BLaER1 (cell line): ENCODE data around the gene THAP8.

Source experiments
- H3K27ac ChIP-seq: shearing (Covaris generic); formaldehyde crosslinking; 2 replicates; pipeline ENCODE4 v1.8.1; 2022
- H3K27me3 ChIP-seq: shearing (Covaris generic); formaldehyde crosslinking; 2 replicates; pipeline ENCODE4 v1.8.1; 2022
- H3K36me3 ChIP-seq: shearing (Covaris generic); formaldehyde crosslinking; 2 replicates; pipeline ENCODE4 v1.8.1; 2022
- H3K4me1 ChIP-seq: shearing (Covaris generic); formaldehyde crosslinking; 2 replicates; pipeline ENCODE4 v1.8.1; 2022
- H3K4me2 ChIP-seq: shearing (Covaris generic); formaldehyde crosslinking; 2 replicates; pipeline ENCODE4 v1.8.1; 2022
- H3K4me3 ChIP-seq: shearing (Covaris generic); formaldehyde crosslinking; 2 replicates; pipeline ENCODE4 v1.8.1; 2022
- H3K9ac ChIP-seq: shearing (Covaris generic); formaldehyde crosslinking; 2 replicates; pipeline ENCODE4 v1.8.1; 2022
- H3K9me3 ChIP-seq: shearing (Covaris generic); formaldehyde crosslinking; 2 replicates; pipeline ENCODE4 v1.8.1; 2022
- H4K20me1 ChIP-seq: shearing (Covaris generic); formaldehyde crosslinking; 2 replicates; pipeline ENCODE4 v1.8.1; 2022
- Cebpa-rat ChIP-seq: shearing (Covaris generic); IDR thresholded peaks from 2 replicates; pipeline ENCODE4 v1.8.1; 2022

Gene THAP8, protein sequence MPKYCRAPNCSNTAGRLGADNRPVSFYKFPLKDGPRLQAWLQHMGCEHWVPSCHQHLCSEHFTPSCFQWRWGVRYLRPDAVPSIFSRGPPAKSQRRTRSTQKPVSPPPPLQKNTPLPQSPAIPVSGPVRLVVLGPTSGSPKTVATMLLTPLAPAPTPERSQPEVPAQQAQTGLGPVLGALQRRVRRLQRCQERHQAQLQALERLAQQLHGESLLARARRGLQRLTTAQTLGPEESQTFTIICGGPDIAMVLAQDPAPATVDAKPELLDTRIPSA

DNA sequence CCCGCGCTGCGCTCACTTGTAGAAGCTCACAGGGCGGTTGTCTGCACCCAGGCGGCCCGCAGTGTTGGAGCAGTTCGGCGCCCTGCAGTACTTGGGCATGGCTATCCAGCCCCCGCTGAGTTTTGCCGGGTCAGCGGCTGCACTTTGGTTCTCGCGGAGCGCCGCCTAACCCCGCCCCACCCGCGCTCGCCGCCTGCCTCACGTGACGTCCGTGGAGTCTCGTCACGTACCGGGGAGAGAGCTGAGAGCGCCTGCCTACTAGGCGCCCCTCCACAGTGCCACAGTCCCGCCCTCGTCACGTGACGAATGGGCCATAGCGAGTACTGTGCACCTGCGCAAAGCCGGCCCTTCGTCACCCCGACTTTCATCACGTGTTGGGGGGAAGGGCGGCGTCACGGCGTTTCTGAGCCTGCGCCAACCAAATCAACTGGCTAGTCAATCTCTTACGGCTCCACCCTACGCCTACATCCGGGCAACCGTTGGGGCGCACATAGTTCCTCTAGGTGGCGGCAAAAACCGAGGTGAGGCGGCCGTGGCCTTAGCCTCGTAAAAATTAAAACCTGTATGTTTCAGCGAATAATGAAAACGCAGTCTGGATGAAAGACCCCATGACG lies at the start of gene THAP8:
THAP8 (minus strand) TSS at position 167 of the 614 bp plus-strand sequence; CDS start at position 99, 68 bp downstream.
- no peak for TF ChIP-seq Cebpa-rat
- peak within 1 kb of the TSS; percentile 98 for H3K4me2 ChIP-seq
- H3K27ac ChIP-seq: peak within 1 kb of the TSS; percentile 86
- H3K4me3 ChIP-seq: peak within 1 kb of the TSS; percentile 78
- peaks cover 26% of the 10 kb centered on the region for H4K20me1 ChIP-seq
- H3K9ac ChIP-seq: peak within 1 kb of the TSS; percentile 82
- H3K4me1 ChIP-seq: peaks cover 35% of the 10 kb centered on the region
- peaks cover 27% of the 10 kb centered on the region for H3K36me3 ChIP-seq
- H3K27me3 ChIP-seq: no peaks in the 10 kb centered on the region
- no peaks in the 10 kb centered on the region for H3K9me3 ChIP-seq

DNA sequence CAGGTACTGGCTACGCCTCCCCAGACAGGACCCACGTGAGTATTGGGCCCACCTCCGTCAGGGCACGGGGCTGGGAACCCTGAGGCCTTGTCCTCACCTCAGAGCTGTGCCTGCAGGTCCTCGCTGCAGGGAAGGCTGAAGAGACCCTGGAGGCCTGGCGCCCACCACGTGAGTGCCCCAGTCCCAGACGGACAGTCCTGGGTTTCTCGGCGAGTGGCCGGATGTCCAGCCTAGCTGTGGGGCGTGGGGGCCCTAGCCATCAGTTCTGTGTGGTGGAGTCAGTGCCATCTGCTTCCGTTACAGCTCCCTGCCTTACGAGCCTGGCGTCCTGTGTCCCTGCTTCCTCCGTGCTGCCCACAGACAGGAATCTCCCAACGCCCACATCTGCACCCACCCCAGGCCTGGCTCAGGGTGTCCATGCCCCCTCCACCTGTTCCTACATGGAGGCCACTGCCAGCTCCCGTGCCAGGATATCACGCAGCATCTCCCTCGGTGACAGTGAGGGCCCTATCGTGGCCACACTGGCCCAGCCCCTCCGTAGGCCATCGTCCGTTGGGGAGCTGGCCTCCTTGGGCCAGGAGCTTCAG lies 49.0 kb upstream of the THAP8 start:
- Histone ChIP-seq H3K27ac (no peak overlapping the region), H3K27me3 (no peaks in the 10 kb centered on the region), H4K20me1 (peaks cover 10% of the 10 kb centered on the region; the same call in 1 of the 2 replicates), H3K4me3 (no peak overlapping the region), H3K4me1 (no peaks in the 10 kb centered on the region), H3K4me2 (no peak overlapping the region), H3K36me3 (peaks cover 99% of the 10 kb centered on the region), H3K9ac (no peak overlapping the region), H3K9me3 (no peaks in the 10 kb centered on the region)
- no peak for TF ChIP-seq Cebpa-rat

DNA sequence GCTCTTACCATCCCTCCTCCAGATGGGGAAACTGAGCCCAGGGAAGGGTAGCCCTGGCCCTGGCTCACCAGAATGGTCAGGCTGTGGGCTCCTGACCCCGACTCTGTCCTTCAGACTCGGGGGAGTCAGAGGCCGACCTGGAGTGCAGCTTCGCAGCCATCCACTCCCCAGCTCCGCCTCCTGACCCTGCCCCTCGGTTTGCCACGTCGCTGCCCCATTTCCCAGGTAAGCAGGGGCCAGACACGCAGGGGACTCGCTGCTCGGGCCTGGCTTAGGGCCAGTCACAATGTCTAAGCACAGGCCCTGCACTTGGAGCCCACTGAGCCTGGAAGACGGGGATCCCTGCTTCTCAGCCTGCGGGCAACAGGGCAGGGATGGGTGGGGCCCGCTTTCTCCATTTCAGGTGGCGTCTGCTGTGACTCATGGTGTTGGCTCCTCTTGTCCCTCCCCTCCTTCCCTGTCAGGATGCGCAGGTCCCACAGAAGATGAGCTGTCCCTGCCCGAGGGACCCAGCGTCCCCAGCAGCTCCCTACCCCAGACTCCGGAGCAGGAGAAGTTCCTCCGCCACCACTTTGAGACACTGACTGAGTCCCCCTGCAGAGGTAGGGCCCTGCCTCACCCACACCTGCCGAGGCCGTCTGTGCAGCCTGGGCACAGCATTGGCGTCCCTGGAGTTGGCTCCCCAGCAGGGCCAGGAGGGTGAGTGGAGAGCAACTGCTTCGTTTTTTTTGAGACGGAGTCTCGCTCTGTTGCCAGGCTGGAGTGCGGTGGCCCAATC lies 47.7 kb upstream of the THAP8 start:
- H3K27me3 ChIP-seq: no peaks in the 10 kb centered on the region
- H4K20me1 ChIP-seq: peaks cover 10% of the 10 kb centered on the region; the same call in 1 of the 2 replicates
- H3K27ac ChIP-seq: no peak overlapping the region
- H3K9ac ChIP-seq: no peak overlapping the region
- H3K4me3 ChIP-seq: no peak overlapping the region
- no peaks in the 10 kb centered on the region for H3K9me3 ChIP-seq
- no peak overlapping the region for H3K4me2 ChIP-seq
- H3K4me1 ChIP-seq: no peaks in the 10 kb centered on the region
- H3K36me3 ChIP-seq: peaks cover 99% of the 10 kb centered on the region
- TF ChIP-seq Cebpa-rat: no peak

DNA sequence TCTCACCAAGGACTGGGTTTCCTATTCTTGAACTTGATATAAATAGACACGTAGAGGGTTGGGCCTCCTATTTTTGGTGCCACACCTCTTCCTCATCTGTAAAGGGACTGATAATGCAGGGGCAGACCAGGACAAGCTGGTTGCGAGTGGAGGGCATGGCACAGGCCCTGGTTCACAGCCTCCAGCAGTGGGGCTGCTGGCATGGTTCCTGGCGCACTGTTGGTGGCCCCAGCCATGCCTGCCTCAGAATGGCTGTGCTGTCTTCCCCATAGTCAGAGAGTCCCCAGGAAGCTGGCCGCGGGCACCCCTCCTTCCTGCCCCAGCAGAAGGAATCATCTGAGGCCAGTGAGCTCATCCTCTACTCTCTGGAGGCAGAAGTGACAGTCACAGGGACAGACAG lies 46.4 kb upstream of the THAP8 start:
- no peak for TF ChIP-seq Cebpa-rat
- H4K20me1 ChIP-seq: peaks cover 10% of the 10 kb centered on the region; the same call in 1 of the 2 replicates

DNA sequence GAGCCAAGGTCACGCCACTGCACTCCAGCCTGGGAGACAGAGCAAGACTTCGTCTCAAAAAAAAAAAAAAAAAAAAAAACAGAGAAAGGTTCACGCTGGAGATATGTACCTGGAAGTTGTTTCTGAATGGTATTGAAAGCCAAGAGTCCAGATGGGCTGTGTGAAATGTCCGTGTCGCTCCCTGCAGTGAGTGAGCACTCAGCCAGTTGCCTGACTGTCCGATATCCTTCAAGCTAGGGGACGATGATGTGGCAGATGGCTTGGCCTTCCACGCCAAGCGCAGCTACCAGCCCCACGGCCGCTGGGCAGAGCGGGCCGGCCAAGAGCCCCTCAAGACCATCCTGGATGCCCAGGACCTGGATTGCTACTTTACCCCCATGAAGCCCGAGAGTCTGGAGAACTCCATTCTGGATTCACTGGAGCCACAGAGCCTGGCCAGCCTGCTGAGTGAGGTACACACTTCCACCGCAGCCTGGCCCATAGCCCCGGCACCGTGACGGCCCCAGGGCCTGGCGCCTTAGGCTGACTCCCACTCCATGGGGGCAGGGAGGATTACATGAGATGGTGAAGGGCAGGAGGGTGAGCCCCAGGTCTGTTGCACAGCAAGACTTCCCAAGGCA lies 45.2 kb upstream of the THAP8 start:
- Histone ChIP-seq H3K9ac (no peak overlapping the region), H3K36me3 (peaks cover 96% of the 10 kb centered on the region), H4K20me1 (peaks cover 10% of the 10 kb centered on the region; the same call in 1 of the 2 replicates), H3K9me3 (no peaks in the 10 kb centered on the region), H3K27ac (no peak overlapping the region), H3K27me3 (no peaks in the 10 kb centered on the region), H3K4me3 (no peak overlapping the region), H3K4me2 (no peak overlapping the region), H3K4me1 (no peaks in the 10 kb centered on the region)
- TF ChIP-seq Cebpa-rat: no peak

More for the DNA sequence above, 46.4 kb upstream of the THAP8 start:
- H3K4me1 ChIP-seq: no peaks in the 10 kb centered on the region
- H3K4me2 ChIP-seq: no peak overlapping the region
- no peak overlapping the region for H3K9ac ChIP-seq
- peaks cover 97% of the 10 kb centered on the region for H3K36me3 ChIP-seq
- no peak overlapping the region for H3K27ac ChIP-seq
- H3K4me3 ChIP-seq: no peak overlapping the region
- H3K9me3 ChIP-seq: no peaks in the 10 kb centered on the region
- no peaks in the 10 kb centered on the region for H3K27me3 ChIP-seq

DNA sequence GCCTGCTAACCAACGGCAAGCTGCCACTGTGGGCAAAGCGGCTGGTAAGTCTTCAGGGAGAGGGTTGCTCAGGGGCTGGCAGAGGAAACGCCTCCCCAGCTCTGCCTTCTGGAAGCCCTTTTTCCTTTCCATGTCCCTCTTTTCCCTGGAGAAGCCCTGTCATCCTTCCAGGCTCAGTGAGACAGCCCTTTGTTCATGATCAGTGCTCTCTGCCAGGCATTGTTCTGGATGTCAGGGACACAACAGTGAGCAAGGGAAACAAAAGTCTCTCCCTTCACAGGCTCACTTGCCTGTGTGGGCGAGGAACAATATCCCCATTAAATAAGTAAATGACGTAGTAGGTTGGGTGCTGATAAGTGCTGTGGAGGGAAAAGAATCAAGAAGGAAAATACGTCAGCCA lies 43.0 kb upstream of the THAP8 start:
- TF ChIP-seq Cebpa-rat: no peak
- peaks cover 96% of the 10 kb centered on the region for H3K36me3 ChIP-seq
- no peaks in the 10 kb centered on the region for H3K4me1 ChIP-seq
- no peaks in the 10 kb centered on the region for H4K20me1 ChIP-seq
- no peak overlapping the region for H3K4me3 ChIP-seq
- H3K9ac ChIP-seq: 0 out of 2 replicates have a peak overlapping the region, but pooled peaks have one; percentile 15
- no peak overlapping the region for H3K4me2 ChIP-seq
- no peak overlapping the region for H3K27ac ChIP-seq
- no peaks in the 10 kb centered on the region for H3K27me3 ChIP-seq
- H3K9me3 ChIP-seq: no peaks in the 10 kb centered on the region

DNA sequence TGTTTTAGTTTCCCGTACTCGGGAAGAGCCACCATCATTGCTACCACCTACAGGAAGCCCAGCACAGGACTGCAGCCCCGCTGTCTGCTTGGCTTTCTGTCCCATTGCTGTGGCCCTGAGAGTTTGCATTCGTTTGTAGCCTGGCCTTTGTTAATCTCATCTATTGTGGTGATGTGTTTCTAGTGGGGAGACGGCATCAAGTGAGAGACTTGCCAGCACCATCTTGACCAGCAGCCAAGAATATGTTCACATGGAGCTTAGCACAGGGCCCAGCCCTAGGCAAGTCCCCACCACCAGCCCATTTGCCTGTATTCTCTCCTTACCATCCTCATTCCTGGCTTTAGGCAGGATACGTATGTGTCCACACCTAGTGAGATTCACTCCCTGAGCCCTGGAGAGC lies 39.6 kb upstream of the THAP8 start:
- Histone ChIP-seq H3K4me3 (no peak overlapping the region), H3K9ac (no peak overlapping the region), H3K9me3 (no peaks in the 10 kb centered on the region), H3K4me1 (no peaks in the 10 kb centered on the region), H4K20me1 (no peaks in the 10 kb centered on the region), H3K4me2 (no peak overlapping the region), H3K27ac (no peak overlapping the region), H3K36me3 (peaks cover 97% of the 10 kb centered on the region), H3K27me3 (no peaks in the 10 kb centered on the region)
- TF ChIP-seq Cebpa-rat: no peak

DNA sequence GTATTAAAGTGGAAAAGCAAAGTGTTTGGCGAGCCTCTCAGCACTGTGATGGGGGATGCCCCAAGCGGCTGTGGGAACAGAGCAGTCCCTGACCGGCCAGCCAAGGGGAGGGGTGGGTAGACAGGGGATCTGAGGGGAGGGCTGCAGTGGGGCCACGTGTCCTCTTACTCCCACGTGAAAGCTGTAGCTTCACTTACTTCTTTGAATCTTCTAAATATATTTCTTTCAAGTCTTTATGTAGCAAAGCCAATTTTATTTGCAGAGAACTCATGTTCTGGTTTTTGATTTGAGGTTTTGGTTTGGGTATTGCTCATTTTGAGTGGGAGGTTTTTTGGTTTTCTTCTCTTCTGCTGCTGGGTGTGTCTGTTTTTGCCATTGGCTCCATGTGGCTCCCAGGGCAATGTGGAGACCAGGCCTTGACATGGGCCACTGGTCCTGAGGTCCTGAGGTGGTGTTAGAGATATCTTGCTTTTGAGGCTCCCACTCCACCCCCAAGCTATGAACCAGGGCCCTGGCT lies 39.1 kb upstream of the THAP8 start:
- Histone ChIP-seq H3K4me1 (no peaks in the 10 kb centered on the region), H3K4me2 (no peak overlapping the region), H3K27me3 (no peaks in the 10 kb centered on the region), H3K9me3 (no peaks in the 10 kb centered on the region), H3K27ac (no peak overlapping the region), H4K20me1 (no peaks in the 10 kb centered on the region), H3K9ac (no peak overlapping the region), H3K36me3 (peaks cover 97% of the 10 kb centered on the region), H3K4me3 (no peak overlapping the region)
- no peak for TF ChIP-seq Cebpa-rat

DNA sequence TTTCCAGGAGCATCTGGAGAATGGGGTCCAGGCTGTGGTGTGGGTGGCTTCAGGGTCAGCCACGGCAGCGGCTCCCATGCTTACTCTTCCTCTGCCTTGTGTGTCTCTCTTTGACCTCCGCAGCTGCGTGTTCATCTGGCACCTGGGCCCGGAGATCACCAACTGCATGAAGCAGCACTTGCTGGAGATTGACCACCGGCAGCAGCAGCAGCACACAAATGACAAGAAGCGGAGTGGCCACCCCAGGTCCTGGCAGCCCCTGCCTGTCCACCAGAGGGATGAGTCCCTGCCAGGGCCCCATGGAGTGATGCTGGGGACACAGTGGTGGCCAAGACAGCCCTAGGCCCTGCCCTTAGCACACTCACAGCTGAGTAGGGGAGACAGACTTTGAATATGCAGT lies 38.5 kb upstream of the THAP8 start:
- Histone ChIP-seq H3K4me1 (no peaks in the 10 kb centered on the region), H3K27me3 (no peaks in the 10 kb centered on the region), H3K36me3 (peaks cover 97% of the 10 kb centered on the region), H4K20me1 (no peaks in the 10 kb centered on the region), H3K9me3 (no peaks in the 10 kb centered on the region), H3K27ac (no peak overlapping the region), H3K4me2 (no peak overlapping the region), H3K4me3 (no peak overlapping the region), H3K9ac (no peak overlapping the region)
- TF ChIP-seq Cebpa-rat: no peak
